Activated naive CD4-positive, alpha-beta T cell treated with anti-CD3 and anti-CD28 coated beads for 36 hours (primary cell): ENCODE data around the gene GALR2. TPM values are rescaled to one million over a fixed set of nuclear protein-coding genes. Genes with fewer than 3 reads are reported as not detected.
A peak's percentile ranks its signal among the peaks of the same experiment; 100 is the strongest.

Experiments
- CTCF ChIA-PET: fragments of 350-600 bp; sonication (Branson Sonifier 250); formaldehyde crosslinking; loops from one replicate; lab custom pipeline; 2021; ENCODE audit warnings: antibody characterized with exemption; lab: Charles Lee
- DNase-seq: peaks from one replicate; pipeline ENCODE4 v3.0.0-alpha.2; 2020
- H3K27ac Mint-ChIP-seq: one replicate; pipeline ENCODE4 v1.8.0; 2021; ENCODE audit warnings: mild to moderate bottlenecking, mixed read lengths
- H3K27me3 Mint-ChIP-seq: one replicate; pipeline ENCODE4 v1.8.0; 2021; ENCODE audit warnings: low read depth, mixed read lengths
- H3K36me3 Mint-ChIP-seq: one replicate; pipeline ENCODE4 v1.8.0; 2021; ENCODE audit warnings: low read depth, mixed read lengths
- H3K4me1 Mint-ChIP-seq: one replicate; pipeline ENCODE4 v1.8.0; 2021; ENCODE audit warnings: low read depth, mixed read lengths
- H3K4me3 Mint-ChIP-seq: one replicate; pipeline ENCODE4 v1.8.0; 2021; ENCODE audit warnings: mild to moderate bottlenecking, moderate library complexity, mixed read lengths
- H3K9me3 Mint-ChIP-seq: one replicate; pipeline ENCODE4 v1.8.0; 2021; ENCODE audit warnings: mixed read lengths
- intact Hi-C: fragments of 100-400 bp; cut with micrococcal nuclease; formaldehyde crosslinking; loops from one replicate; pipeline ENCODE4 v1.15.1; 2023
- total RNA-seq, 2 experiments: library from RNA; stranded (reverse); gene quantifications; one replicate each; pipeline ENCODE4 v1.2.3, GENCODE V29; 2021

Gene GALR2
- total RNA-seq: 1 to 10 TPM; 3.3 to 3.6 TPM

DNA sequence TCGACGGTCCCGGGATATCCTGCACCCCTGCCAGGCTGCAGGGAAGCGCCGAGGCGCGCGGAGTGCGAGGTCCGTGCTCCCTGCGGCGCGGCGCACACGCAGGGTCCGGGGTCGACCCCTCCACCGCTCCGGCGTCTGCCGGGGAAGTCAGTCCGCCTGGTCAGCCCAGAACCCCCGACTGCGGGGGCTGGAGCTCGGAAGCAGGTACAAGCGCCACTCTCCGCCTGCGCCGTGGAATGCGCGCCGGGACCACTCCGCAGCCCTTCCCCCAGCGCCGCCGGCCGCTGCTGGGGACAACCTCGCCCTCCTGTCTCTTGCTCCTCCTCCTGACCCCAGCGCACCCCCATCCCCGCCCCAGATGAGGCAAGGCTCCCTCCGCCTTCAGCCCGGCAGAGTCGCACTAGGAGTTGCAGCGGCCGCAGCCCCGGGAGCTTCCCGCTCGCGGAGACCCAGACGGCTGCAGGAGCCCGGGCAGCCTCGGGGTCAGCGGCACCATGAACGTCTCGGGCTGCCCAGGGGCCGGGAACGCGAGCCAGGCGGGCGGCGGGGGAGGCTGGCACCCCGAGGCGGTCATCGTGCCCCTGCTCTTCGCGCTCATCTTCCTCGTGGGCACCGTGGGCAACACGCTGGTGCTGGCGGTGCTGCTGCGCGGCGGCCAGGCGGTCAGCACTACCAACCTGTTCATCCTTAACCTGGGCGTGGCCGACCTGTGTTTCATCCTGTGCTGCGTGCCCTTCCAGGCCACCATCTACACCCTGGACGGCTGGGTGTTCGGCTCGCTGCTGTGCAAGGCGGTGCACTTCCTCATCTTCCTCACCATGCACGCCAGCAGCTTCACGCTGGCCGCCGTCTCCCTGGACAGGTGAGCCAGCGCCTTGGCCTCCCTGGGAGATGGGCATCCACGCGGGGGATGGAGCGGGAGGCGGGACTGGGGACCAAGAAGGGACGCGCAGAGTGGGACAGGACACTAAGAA, at the start of gene GALR2:
GALR2 (plus strand) TSS at position 392 of the 974 bp plus-strand sequence; CDS start at position 495, 103 bp downstream.
- Mint-ChIP-seq H3K27me3 (peaks cover 53% of the 10 kb centered on the region), H3K36me3 (peaks cover 2% of the 10 kb centered on the region), H3K9me3 (no peaks in the 10 kb centered on the region), H3K27ac (no peak within 1 kb of the TSS), H3K4me3 (peak within 1 kb of the TSS; percentile 53), H3K4me1 (peaks cover 63% of the 10 kb centered on the region)
- no peak for DNase-seq
- CTCF ChIA-PET: interaction anchor here (1.5 kb wide), 1 partner anchor 60 kb away, joined by 3 read pairs; no protein-coding TSS in a partner anchor
- intact Hi-C loops: loop anchor here (1.0 to 5.0 kb wide), 2 partner anchors 60 to 297 kb away; a partner anchor contains a TSS

GRCh38 chr17:76025294-76025693, 49.3 kb upstream of the GALR2 start:
- DNase-seq: no peak
- H3K36me3 Mint-ChIP-seq: no peaks in the 10 kb centered on the region
- H3K27me3 Mint-ChIP-seq: no peaks in the 10 kb centered on the region
- no peak overlapping the region for H3K4me3 Mint-ChIP-seq
- peaks cover 23% of the 10 kb centered on the region for H3K4me1 Mint-ChIP-seq
- CTCF ChIA-PET: interaction anchor here (0.6 to 1.2 kb wide), 2 partner anchors 20 to 22 kb away, joined by 3 to 4 read pairs; no protein-coding TSS in a partner anchor
- intact Hi-C loops: no loop called here
- H3K9me3 Mint-ChIP-seq: no peaks in the 10 kb centered on the region
- H3K27ac Mint-ChIP-seq: no peak overlapping the region

GRCh38 chr17:76026714-76027158, 47.8 kb upstream of the GALR2 start:
- no peaks in the 10 kb centered on the region for H3K27me3 Mint-ChIP-seq
- CTCF ChIA-PET: interaction anchor here (1.2 to 1.3 kb wide), 2 partner anchors 12 to 21 kb away, joined by 4 to 5 read pairs; no protein-coding TSS in a partner anchor
- peaks cover 23% of the 10 kb centered on the region for H3K4me1 Mint-ChIP-seq
- intact Hi-C loops: no loop called here
- H3K9me3 Mint-ChIP-seq: no peaks in the 10 kb centered on the region
- DNase-seq: no peak
- no peak overlapping the region for H3K27ac Mint-ChIP-seq
- no peaks in the 10 kb centered on the region for H3K36me3 Mint-ChIP-seq
- H3K4me3 Mint-ChIP-seq: no peak overlapping the region

- Mint-ChIP-seq H3K27ac (no peak within 1 kb of the TSS), H3K4me1 (peaks cover 23% of the 10 kb centered on the region), H3K27me3 (no peaks in the 10 kb centered on the region), H3K4me3 (no peak within 1 kb of the TSS), H3K36me3 (no peaks in the 10 kb centered on the region), H3K9me3 (no peaks in the 10 kb centered on the region)
- intact Hi-C loops: no loop called here
- CTCF ChIA-PET: interaction anchor here (1.3 kb wide), 1 partner anchor 13 kb away, joined by 5 read pairs; no protein-coding TSS in a partner anchor
- DNase-seq: no peak
Observed at GRCh38 chr17:76027159-76027839, 47.3 kb upstream of the GALR2 start, which contains the start of gene EVPL. Gene EVPL (minus strand): TSS chr17:76027306. CDS start chr17:76027198, 108 bp downstream.

DNA sequence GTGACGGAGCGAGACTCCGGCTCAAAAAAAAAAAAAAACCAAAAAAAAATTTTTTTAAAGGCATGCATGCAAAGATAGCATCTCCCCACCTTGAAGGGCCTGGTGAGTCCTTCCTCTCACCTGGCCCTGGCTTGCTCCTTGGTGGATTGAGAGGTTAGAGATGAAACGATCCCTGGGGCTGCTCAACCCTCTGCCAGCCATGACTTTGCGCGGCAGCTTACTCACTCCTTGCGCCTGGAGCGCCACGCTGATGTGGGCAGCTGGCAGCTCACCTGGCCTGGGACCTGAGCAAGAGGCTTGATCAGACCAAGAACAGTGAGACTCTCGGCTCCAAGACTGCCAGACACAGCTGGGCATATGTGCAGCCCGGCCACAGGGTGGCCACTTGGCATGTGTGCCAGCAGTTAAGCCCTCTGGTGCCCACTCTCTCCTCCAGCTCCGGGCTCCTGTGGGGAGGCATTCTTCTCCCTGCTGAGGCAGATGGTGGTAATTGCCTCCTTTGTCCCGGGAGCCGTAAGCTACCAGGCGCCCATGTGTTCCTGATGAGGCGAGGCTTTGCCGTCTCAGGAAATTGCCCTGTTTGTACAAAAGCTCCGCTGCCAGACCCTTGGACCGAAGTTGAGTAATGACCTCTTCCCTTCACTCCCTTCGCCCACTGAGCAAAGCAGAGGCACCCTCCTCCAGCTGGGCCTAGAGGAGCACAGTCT, 42.4 kb upstream of the GALR2 start:
- CTCF ChIA-PET: interaction anchor here (2.5 to 4.0 kb wide), 2 partner anchors 18 to 19 kb away, joined by 15 to 19 read pairs; no protein-coding TSS in a partner anchor
- intact Hi-C loops: no loop called here
- Mint-ChIP-seq H3K4me1 (peaks cover 23% of the 10 kb centered on the region), H3K27me3 (no peaks in the 10 kb centered on the region), H3K36me3 (no peaks in the 10 kb centered on the region), H3K4me3 (no peak overlapping the region), H3K27ac (no peak overlapping the region), H3K9me3 (no peaks in the 10 kb centered on the region)
- DNase-seq: no peak

DNA sequence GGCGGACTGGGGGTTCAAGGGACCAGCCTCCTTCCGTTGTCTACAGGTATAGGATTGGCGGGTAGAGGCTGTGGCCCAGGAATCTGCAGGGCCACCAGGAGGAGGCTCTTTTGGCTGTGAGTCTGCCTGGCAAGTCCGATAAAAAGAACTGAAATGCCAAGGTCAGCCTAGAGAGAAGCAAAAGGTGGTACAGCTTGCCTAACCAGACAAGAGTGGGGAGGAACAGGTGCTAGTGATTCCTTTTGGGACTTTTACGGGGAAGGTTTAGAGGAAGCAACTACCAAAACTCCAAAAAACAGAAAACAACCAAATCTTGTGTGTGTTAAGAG, 41.8 kb upstream of the GALR2 start:
- Mint-ChIP-seq H3K4me1 (peaks cover 23% of the 10 kb centered on the region), H3K36me3 (no peaks in the 10 kb centered on the region), H3K27ac (no peak overlapping the region), H3K9me3 (no peaks in the 10 kb centered on the region), H3K4me3 (no peak overlapping the region), H3K27me3 (no peaks in the 10 kb centered on the region)
- CTCF ChIA-PET: interaction anchor here (2.5 kb wide), 1 partner anchor 19 kb away, joined by 15 read pairs; no protein-coding TSS in a partner anchor
- intact Hi-C loops: no loop called here
- no peak for DNase-seq

GRCh38 chr17:76033139-76033538, 41.4 kb upstream of the GALR2 start:
- Mint-ChIP-seq H3K4me1 (peaks cover 23% of the 10 kb centered on the region), H3K36me3 (peaks cover under 1% of the 10 kb centered on the region), H3K4me3 (no peak overlapping the region), H3K9me3 (no peaks in the 10 kb centered on the region), H3K27me3 (no peaks in the 10 kb centered on the region), H3K27ac (no peak overlapping the region)
- CTCF ChIA-PET: interaction anchor here (1.0 to 2.5 kb wide), 4 partner anchors 20 to 265 kb away, joined by 3 to 15 read pairs (median 4); no protein-coding TSS in a partner anchor
- no peak for DNase-seq
- intact Hi-C loops: no loop called here

DNA sequence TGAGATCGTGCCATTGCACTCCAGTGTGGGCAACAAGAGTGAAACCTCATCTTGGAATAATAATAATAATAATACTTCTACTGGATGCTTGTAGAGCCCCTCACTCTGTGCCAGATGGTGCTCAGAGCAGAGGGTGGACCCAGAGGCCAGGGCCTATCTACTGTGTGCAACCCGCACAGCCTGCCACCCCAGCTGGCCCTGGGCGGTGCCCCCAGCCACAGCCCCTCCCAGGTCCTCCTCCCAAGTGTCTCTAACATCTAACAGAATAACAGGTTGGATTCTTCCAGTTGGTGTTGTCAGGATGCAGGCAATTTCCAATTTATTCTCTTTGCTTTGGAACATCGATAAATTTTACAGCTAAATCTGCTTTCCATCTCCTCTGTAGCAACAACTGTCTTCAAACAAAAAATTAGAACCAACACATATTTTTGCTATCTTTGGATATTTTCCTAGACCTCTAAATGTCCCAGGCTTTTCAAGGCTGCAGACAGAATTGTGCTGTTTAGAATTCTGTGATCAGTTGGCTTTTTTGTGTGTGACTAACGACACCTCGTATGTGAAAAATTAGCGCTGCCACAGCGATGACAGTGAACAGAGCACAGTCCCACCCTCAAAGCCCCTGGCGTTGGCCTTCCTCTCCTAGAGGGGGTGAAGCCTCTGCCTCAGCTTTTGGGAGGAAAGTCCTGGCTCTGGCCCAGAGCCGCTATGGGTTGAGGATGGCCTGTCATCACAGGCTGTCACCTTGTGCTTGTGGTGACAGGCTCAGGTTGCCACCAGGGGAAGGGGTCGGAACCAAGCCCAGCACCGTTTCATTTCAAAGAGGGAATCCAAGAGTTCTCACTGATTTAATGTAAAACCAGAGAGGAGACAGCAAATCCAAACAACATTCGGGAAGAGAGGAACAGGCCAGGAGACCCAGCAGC, 39.9 kb upstream of the GALR2 start:
- Mint-ChIP-seq H3K27me3 (no peaks in the 10 kb centered on the region), H3K27ac (no peak overlapping the region), H3K4me3 (no peak overlapping the region), H3K9me3 (no peaks in the 10 kb centered on the region), H3K4me1 (peaks cover 8% of the 10 kb centered on the region), H3K36me3 (peaks cover 11% of the 10 kb centered on the region)
- intact Hi-C loops: no loop called here
- no peak for DNase-seq
- CTCF ChIA-PET: interaction anchor here (0.8 to 2.5 kb wide), 5 partner anchors 21 to 245 kb away, joined by 3 to 15 read pairs (median 4); no protein-coding TSS in a partner anchor

- Mint-ChIP-seq H3K27ac (no peak overlapping the region), H3K36me3 (peaks cover 18% of the 10 kb centered on the region), H3K4me1 (peaks cover 4% of the 10 kb centered on the region), H3K4me3 (no peak overlapping the region), H3K9me3 (no peaks in the 10 kb centered on the region), H3K27me3 (no peaks in the 10 kb centered on the region)
- intact Hi-C loops: no loop called here
- CTCF ChIA-PET: interaction anchor here (0.9 to 1.6 kb wide), 2 partner anchors 22 to 37 kb away, joined by 3 to 4 read pairs; partner anchors contain the start of gene CDK3
- no peak for DNase-seq
Observed at GRCh38 chr17:76036497-76037261, 37.9 kb upstream of the GALR2 start.

GRCh38 chr17:76038050-76038449, 36.5 kb upstream of the GALR2 start:
- no peaks in the 10 kb centered on the region for H3K9me3 Mint-ChIP-seq
- H3K4me1 Mint-ChIP-seq: peaks cover 4% of the 10 kb centered on the region
- H3K4me3 Mint-ChIP-seq: no peak overlapping the region
- H3K27ac Mint-ChIP-seq: no peak overlapping the region
- DNase-seq: no peak
- no peaks in the 10 kb centered on the region for H3K27me3 Mint-ChIP-seq
- H3K36me3 Mint-ChIP-seq: peaks cover 21% of the 10 kb centered on the region
- CTCF ChIA-PET: no interaction called here
- intact Hi-C loops: no loop called here
